CD4-positive, alpha-beta T cell (primary cell): Measurements from ENCODE around the gene PTPN9. TPM values are rescaled to one million over a fixed set of nuclear protein-coding genes. Genes with fewer than 3 reads are reported as not detected.

ENCODE experiments used
- ATAC-seq: fragments of 200-7000 bp; cut with Tn5 transposase; one replicate; pipeline ENCODE4 v1.10.0; 2022; ENCODE audit warnings: mild to moderate bottlenecking; ENCODE audit not compliant: poor library complexity
- CTCF ChIA-PET: fragments of 350-600 bp; sonication (Branson Sonifier 250); formaldehyde crosslinking; loops from one replicate; lab custom pipeline; 2021; ENCODE audit warnings: antibody characterized with exemption, inconsistent platforms; lab: Charles Lee
- POLR2A ChIA-PET: fragments of 350-600 bp; sonication (Branson Sonifier 250); formaldehyde crosslinking; loops from one replicate; lab custom pipeline; 2021; ENCODE audit warnings: antibody characterized with exemption, inconsistent platforms; lab: Charles Lee
- DNase-seq, 14 experiments: peaks; one replicate each; pipeline ENCODE4 v3.0.0-alpha.2; 2013 to 2020; ENCODE audit warnings: mixed read lengths in 2 of 14
- H3K27ac ChIP-seq, 2 donors: one replicate each; pipeline versions ENCODE4 v1.5.1 to v1.7.0; 2013; ENCODE audit warnings: low read length in 2 of 2, low read depth in 1 of 2, mild to moderate bottlenecking in 1 of 2
- H3K27me3 ChIP-seq, 2 experiments: 1 replicate in 1 of 2; 2 replicates in 1 of 2; pipeline versions ENCODE4 v1.6.1 to v1.7.0; 2013; ENCODE audit warnings: low read length in 2 of 2, control low read depth in 1 of 2, mild to moderate bottlenecking in 1 of 2, moderate library complexity in 1 of 2; ENCODE audit not compliant: insufficient read depth in 2 of 2, control insufficient read depth in 1 of 2
- H3K36me3 ChIP-seq: one replicate; pipeline ENCODE4 v1.6.1; 2013; ENCODE audit warnings: low read length, control low read depth; ENCODE audit not compliant: insufficient read depth
- H3K4me1 ChIP-seq: one replicate; pipeline ENCODE4 v1.6.1; 2013; ENCODE audit warnings: low read length, control low read depth; ENCODE audit not compliant: insufficient read depth
- H3K4me3 ChIP-seq: one replicate; pipeline ENCODE4 v1.5.1; 2013; ENCODE audit warnings: mild to moderate bottlenecking, low read length, moderate library complexity
- H3K9me3 ChIP-seq, 2 experiments: 1 replicate in 1 of 2; 2 replicates in 1 of 2; pipeline versions ENCODE4 v1.6.1 to v1.7.0; 2013; ENCODE audit warnings: low read length in 2 of 2, mild to moderate bottlenecking in 2 of 2, control low read depth in 1 of 2, moderate library complexity in 1 of 2; ENCODE audit not compliant: control insufficient read depth in 1 of 2, insufficient read depth in 1 of 2
- H3K27ac Mint-ChIP-seq: one replicate; pipeline ENCODE4 v1.8.0; 2020; ENCODE audit warnings: mixed read lengths
- H3K27me3 Mint-ChIP-seq: one replicate; pipeline ENCODE4 v1.8.0; 2021; ENCODE audit warnings: mixed read lengths
- H3K36me3 Mint-ChIP-seq: one replicate; pipeline ENCODE4 v1.8.0; 2021; ENCODE audit warnings: low read depth, mixed read lengths
- H3K4me1 Mint-ChIP-seq: one replicate; pipeline ENCODE4 v1.8.0; 2021; ENCODE audit warnings: low read depth, mixed read lengths
- H3K4me3 Mint-ChIP-seq: one replicate; pipeline ENCODE4 v1.8.0; 2020; ENCODE audit warnings: mild to moderate bottlenecking, mixed read lengths
- H3K9me3 Mint-ChIP-seq: one replicate; pipeline ENCODE4 v1.8.0; 2020; ENCODE audit warnings: mixed read lengths
- intact Hi-C, 2 experiments: fragments of 100-400 bp; cut with DNase I in 1 of 2; cut with micrococcal nuclease in 1 of 2; formaldehyde crosslinking; loops; one replicate each; pipeline versions ENCODE4 v1.15.1 to v1.9.0; 2023 to 2025; cut with DNase I, micrococcal nuclease
- total RNA-seq, 174 experiments: library from RNA in 2 of 174; stranded (reverse) in 2 of 174; gene quantifications; one replicate each; pipeline ENCODE4 v1.2.3 and lab custom pipeline; 2021 to 2026
- TF ChIP-seq, protein P1 (sequence below): fragments of 200-600 bp; IDR thresholded peaks from one replicate; pipeline ENCODE4 v1.8.0; 2022; ENCODE audit warnings: antibody characterized with exemption, mild to moderate bottlenecking

PTPN9 gene
- total RNA-seq, 2 experiments from 2014 or later = 8.1 to 8.2 TPM

DNA sequence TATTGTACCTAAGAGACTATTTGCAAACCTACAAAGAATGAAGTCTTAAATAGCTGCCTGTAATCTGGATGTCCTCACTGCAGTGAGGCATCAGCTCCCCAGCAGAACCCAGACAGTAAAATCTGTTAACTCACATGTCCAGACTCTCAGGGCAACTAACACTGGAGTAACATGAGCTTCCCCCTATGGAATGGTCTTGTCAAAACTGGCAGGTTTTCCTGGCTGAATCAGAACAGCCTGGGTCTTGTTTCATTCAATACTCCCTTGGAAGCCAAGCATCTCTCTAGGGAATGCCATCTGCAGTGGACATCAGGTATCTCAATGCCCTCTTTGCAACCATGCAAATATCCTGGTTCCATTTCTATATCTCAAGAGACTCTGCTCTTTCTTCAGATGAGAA is 24.4 kb downstream of the PTPN9 start:
- H3K27me3 Mint-ChIP-seq = no peaks in the 10 kb centered on the region
- no peak overlapping the region for H3K27ac Mint-ChIP-seq
- no peaks in the 10 kb centered on the region for H3K36me3 Mint-ChIP-seq
- TF ChIP-seq, protein P1, sequence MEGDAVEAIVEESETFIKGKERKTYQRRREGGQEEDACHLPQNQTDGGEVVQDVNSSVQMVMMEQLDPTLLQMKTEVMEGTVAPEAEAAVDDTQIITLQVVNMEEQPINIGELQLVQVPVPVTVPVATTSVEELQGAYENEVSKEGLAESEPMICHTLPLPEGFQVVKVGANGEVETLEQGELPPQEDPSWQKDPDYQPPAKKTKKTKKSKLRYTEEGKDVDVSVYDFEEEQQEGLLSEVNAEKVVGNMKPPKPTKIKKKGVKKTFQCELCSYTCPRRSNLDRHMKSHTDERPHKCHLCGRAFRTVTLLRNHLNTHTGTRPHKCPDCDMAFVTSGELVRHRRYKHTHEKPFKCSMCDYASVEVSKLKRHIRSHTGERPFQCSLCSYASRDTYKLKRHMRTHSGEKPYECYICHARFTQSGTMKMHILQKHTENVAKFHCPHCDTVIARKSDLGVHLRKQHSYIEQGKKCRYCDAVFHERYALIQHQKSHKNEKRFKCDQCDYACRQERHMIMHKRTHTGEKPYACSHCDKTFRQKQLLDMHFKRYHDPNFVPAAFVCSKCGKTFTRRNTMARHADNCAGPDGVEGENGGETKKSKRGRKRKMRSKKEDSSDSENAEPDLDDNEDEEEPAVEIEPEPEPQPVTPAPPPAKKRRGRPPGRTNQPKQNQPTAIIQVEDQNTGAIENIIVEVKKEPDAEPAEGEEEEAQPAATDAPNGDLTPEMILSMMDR = no peak
- ATAC-seq (no peak), DNase-seq (no peak)
- intact Hi-C loops = no loop called here
- Histone ChIP-seq H3K4me1 (no peaks in the 10 kb centered on the region), H3K36me3 (no peaks in the 10 kb centered on the region), H3K4me3 (no peak overlapping the region), H3K27ac (no peak overlapping the region), H3K9me3 (no peaks in the 10 kb centered on the region), H3K27me3 (no peaks in the 10 kb centered on the region)
- POLR2A ChIA-PET = no interaction called here
- H3K4me1 Mint-ChIP-seq = peaks cover 14% of the 10 kb centered on the region
- H3K4me3 Mint-ChIP-seq = no peak overlapping the region
- CTCF ChIA-PET = no interaction called here
- H3K9me3 Mint-ChIP-seq = no peaks in the 10 kb centered on the region

DNA sequence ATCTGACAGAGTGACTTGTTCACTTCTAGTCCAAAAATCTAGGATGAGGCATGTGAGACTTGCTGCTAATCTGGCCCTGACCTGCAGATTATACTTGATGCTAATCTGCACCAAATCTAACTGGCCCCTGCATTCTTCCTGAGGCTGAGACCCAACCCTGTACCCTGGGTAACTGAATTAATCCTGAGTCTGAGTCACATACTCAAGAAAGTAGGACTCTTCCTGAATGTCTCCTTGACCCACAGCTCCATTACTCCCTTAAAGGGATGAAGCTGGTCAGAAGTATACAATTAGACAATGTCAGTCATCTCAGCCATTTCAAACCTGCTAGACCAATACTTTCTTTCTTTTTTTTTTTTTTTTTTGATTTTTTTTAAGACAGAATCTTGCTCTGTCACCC is 25.5 kb downstream of the PTPN9 start:
- TF ChIP-seq, protein P1 = no peak
- CTCF ChIA-PET = no interaction called here
- Mint-ChIP-seq H3K36me3 (no peaks in the 10 kb centered on the region), H3K4me1 (peaks cover 14% of the 10 kb centered on the region), H3K9me3 (no peaks in the 10 kb centered on the region), H3K27me3 (no peaks in the 10 kb centered on the region), H3K27ac (no peak overlapping the region), H3K4me3 (no peak overlapping the region)
- no peak overlapping the region for H3K4me3 ChIP-seq
- no peaks in the 10 kb centered on the region for H3K27me3 ChIP-seq
- H3K9me3 ChIP-seq = no peaks in the 10 kb centered on the region
- intact Hi-C loops = no loop called here
- H3K36me3 ChIP-seq = no peaks in the 10 kb centered on the region
- DNase-seq = no peak
- no peak overlapping the region for H3K27ac ChIP-seq
- ATAC-seq = no peak
- H3K4me1 ChIP-seq = no peaks in the 10 kb centered on the region
- POLR2A ChIA-PET = no interaction called here

DNA sequence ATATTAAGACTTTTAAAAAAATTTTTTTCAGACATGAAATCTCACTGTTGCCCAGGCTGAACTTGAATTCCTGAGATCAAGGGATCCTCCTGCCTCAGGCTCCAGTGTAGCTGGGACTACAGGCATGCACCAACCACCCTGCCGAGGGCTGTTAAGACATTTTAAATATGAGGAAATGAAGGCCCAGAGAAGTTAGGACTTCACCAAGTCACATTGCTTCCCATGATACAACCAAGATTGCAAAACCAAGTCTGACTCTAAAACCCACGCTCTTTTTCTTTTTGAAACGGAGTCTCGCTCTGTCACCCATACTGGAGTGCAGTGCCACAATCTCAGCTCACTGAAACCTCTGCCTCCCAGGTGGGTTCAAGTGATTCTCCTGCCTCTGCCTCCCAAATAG is 28.0 kb downstream of the PTPN9 start:
- POLR2A ChIA-PET = no interaction called here
- Histone ChIP-seq H3K27ac (no peak overlapping the region), H3K4me3 (no peak overlapping the region), H3K27me3 (no peaks in the 10 kb centered on the region), H3K36me3 (no peaks in the 10 kb centered on the region), H3K4me1 (no peaks in the 10 kb centered on the region), H3K9me3 (no peaks in the 10 kb centered on the region)
- Mint-ChIP-seq H3K4me3 (no peak overlapping the region), H3K4me1 (peaks cover 17% of the 10 kb centered on the region), H3K9me3 (no peaks in the 10 kb centered on the region), H3K27ac (no peak overlapping the region), H3K27me3 (no peaks in the 10 kb centered on the region), H3K36me3 (no peaks in the 10 kb centered on the region)
- TF ChIP-seq, protein P1 = no peak
- CTCF ChIA-PET = no interaction called here
- intact Hi-C loops = no loop called here
- peak in 1 of 14 experiments; percentile 11 for DNase-seq
- no peak for ATAC-seq
